Non-pigmented ciliary epithelial cell (primary cell): ENCODE data around the gene SCIN.

ENCODE experiments used
- DNase-seq: peaks from one replicate; pipeline ENCODE4 v3.0.0-alpha.2; 2010; ENCODE audit warnings: low read depth

SCIN gene

DNA sequence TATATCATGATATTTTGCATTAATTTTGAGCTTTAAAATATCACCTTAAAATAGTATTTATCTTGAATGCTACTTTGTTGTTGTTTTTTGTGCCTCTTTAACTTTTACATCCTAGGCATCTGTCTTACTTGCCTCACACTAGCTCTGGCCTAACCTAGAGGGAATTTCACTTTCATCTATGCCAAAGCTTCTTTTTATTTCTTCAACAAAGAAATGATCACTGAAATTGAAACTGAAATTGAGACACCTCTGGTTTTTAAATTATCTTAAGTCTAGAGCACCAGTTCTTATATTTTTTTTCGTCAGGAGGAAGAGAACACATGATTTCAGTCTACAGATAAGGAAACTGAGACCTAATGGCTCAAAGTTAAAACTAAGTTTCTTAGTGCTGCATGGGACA is 3.5 kb upstream of the SCIN start:
- DNase-seq: no peak

DNA sequence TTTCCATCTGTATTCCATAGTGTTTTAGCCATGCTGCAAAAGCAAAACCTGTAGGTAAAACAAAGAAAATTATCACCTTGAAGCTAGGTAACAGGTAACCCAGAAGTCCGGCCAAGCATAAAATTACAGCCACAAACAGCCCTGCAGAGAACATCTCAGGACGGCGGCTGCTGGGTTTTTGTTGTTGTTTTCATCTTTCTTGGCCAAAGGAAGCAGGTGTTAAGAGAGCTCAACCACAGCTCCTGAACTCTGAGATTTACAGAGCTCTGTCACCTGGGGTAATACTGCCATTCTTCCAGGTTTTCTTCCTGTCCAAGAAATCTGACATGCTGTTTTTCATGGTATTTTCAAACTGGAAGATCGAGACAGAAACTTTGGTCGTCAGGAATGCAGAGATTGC is 847 bp upstream of the SCIN start:
- no peak for DNase-seq

DNA sequence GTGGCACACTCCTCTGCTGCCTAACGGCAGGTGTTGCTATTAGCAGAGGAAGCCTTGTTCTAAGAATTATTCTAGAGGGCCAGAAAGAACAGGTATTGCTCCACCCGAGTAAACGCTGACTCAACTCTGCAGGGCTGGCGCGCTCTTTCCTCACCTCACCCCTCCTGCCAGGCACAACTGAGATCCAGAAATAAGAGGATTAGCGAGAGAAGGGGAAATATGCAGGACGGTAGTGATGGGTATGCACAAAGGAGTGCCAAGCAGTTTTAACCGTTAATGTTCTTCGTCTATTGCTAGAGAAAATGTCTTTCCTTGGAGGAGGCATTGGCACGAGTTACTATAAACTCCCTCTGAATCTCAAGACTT is 369 bp upstream of the SCIN start:
- no peak for DNase-seq

DNA sequence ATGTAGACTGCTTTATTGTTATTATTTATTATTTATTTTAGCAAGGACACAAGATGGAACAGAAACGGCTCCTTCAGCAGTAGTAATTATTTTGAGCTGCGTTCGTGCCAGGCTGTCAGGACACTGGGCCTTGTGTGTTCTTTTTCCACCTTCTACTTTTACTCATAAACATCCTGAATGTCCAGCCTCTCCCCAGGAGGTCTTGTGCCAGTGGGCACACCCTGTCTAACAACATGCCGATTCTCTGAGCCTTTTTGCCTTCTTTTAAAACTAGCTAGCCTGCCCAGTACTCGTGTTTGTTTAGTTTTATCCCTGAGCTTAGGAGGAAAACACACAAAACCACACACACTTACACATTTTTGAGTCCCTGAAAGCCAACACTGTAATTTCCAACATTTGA is 1.2 kb downstream of the SCIN start:
- no peak for DNase-seq

DNA sequence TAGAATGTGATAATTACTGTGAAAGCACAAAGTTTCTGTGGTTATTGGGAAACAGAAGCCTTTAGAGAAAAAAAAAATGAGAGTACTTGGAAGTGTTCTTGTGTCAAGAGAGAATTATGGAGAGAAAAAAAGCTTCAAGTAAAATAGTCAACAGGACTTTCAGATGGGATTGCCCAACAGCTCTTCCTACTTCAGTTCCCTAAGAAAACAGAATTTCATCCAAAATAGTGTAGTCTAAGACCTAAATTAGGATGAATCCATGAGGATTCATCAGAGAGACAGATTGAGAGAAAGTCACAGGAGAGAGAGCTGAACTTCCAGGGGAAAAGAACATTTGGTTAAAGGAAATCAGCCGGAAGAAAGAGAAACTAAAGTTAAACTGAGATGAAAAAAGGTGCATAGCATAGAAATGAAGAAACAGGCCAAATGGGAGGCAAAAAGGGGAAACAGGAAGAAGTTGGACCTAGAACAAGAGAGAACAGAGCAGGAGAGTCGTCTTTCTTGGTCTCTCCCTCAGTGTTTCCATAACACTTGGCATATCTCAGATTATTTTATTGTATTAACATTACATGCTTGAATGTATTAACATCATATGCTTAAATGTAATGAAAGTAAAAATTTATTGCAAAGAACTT is 2.5 kb downstream of the SCIN start:
- DNase-seq: no peak

DNA sequence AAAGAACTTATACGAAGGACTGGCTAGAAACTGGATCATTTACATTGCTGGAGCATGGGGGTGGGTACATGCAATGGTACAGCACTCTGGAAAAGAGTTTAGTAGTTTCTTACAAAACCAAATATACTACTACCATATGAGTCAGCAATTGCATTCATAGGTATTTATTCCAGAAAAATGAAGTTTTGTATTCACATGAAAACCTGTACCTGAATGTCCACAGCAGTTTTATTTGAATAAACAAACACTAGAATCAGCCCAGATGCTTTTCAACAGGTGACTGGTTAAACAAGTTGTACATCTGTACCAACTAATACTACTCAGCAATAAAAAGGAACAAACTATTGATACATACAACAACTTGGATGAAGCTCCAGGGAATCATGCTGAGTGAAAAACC is 3.4 kb downstream of the SCIN start:
- no peak for DNase-seq

DNA sequence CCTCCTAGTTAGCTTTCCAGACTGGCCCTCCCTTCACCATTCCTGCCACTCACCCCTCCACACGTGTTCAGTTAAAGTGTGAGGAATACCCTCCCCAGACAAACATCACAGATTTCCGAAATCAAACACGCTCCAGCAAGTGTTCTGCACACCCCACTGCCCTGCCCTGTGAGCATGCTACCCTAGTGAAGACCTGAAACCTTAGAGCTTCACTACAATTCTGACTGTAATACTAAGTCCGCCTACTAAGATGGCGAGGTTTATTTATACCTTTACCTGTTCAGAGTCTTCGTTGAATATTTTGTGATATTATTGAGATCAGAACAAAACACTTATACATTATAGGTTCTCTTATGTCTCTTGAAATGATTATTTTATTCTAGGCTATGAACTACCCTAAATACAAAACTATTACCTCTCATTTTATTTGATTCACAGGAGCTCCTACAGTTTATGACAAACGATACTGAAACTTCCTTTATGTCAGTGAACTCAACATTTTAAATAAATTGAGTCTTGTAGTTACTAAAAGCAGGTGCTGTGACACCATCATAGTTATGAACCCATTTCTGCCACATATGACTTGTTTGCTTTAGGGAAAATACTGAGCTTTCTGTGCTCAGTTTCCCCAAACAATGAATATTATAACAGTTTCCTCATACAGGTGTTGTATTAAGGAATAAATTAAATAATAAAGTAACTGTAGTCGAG is 8.6 kb downstream of the SCIN start:
- no peak for DNase-seq

DNA sequence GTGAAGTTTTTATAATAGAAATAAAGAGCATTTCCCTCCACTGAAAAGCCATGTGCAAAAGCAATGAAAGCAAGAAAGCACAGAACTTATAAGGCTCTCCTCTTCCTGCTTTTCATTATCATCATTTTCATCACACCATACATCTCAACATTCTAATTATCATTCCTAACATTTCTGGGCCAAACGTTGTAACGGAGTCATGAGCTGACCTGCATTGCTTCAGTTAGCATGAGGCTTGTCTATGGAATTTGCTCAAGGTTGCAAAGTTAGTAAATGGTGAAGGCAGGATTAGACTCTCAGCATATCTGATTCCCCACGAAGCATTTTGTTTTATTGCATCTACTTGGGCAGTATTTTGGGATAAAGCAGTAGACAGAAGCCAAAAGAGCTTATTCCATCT is 11.4 kb downstream of the SCIN start:
- DNase-seq: no peak

DNA sequence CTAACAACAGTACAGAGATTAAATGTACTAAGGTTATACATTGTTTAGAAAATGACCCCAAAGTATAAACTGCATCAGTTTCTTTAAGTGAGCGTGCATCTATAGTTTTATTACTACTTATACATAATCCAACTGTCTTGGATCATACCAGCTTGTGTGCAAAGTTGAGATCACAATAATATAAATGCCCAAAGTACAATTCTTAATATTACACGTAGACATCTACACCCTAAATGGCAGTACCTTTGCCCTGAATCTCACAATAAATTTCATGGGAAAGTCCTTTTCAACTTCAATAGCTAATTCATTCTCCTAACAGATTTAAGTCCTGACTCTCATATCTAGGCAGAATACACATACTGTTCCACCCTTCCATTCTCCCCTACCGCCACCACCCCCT is 11.8 kb downstream of the SCIN start:
- no peak for DNase-seq

DNA sequence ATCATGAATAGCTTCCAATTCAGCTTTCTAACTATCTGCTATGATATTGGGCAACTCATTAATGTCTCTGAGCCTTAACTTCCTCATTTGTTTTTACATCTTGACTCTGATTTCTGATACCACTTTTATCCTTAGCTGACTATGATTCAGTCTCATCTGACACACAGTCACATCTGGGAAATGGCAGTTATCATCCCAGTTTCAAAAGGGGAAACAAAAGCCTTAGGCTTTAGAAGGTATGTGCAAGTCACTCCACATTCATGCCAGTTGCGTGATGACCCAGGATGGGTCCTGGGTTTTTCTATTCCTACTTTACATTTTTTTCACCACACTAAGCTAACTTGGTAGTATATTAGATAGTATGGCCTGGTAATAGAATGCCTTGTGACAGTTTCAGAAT is 12.7 kb downstream of the SCIN start:
- no peak for DNase-seq

DNA sequence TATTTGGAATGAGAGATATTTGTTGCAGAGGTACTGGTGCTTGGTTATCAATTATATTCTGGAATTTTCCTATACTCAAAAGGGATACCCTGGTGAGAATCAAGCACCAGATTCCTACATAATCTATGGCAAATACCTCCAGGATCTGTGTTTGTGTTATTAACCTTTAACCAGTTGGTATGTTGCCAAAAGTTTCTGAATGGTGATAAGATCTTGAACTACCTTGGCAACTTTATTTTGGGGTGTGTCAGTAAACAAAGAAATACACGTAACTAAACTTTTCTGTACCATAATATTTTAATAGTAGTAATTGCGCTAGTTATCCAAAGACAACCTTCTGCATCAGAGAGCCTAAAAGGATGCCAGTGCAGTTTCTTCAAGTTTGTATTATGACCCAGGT is 13.4 kb downstream of the SCIN start:
- DNase-seq: no peak

DNA sequence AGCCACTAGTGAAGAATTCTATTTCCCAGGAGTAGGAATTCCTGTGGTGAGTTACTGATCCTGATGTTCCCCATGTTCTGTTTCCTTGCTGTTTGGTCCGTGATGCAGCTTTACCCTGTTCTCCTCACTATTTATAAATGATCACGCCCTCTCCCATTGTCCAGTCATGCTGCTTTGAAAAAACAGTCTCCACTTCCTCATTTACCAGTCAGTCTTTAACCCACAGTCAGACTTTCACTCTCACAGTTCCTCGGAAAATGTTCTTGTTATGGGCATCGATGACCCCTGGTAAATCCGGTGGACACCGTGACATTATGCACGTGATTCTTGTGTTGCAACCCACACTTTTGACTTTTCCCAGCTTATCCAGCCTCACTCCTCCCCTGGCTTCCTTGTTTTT is 14.4 kb downstream of the SCIN start:
- no peak for DNase-seq

DNA sequence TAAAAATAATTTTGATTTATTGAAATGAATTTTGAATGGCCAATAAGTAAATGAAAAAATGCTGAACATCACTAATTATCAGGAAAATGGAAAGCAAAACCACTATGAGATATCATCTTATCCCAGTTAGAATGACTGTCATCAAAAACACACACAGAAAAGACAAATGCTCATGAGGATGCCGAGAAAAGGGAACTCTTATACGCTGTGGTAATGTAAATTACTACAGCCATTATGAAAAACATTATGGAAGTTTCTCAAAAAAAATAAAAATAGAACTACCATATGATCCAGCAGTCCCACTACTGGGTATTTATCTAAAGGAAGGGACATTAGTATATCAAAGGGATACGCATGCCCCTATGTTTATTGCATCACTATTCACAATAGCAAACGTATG is 15.8 kb downstream of the SCIN start:
- no peak for DNase-seq

DNA sequence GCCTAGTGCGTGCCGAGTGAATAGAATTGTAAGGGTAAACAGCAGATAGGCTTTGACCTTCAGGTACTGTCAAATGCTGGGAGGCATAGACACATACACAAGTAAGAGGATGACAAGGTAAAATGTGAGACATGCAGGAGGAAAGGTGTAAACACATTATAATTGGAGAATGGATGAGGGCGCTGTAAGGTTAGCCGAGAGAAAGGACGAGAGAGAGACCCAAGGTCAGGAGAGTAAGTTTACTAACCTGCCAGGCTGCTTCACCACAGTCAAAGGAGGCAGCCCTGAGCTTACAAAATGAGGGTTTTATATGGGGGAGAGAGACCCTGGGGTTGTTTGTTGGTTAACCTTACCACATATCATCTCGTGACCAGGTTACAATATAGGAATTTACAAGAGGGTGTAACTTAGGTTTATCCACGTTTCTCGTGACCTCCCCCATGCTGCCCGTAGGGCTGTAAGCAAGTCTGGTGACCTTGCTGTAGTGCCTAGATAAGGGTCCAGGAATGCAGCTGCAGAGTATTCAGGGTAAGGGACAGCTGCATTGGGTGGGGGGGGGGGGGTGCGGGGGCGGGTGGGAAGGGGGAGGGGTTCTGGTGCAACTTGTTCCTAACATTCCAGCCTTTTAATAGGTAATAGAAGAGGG is 17.9 kb downstream of the SCIN start:
- no peak for DNase-seq

DNA sequence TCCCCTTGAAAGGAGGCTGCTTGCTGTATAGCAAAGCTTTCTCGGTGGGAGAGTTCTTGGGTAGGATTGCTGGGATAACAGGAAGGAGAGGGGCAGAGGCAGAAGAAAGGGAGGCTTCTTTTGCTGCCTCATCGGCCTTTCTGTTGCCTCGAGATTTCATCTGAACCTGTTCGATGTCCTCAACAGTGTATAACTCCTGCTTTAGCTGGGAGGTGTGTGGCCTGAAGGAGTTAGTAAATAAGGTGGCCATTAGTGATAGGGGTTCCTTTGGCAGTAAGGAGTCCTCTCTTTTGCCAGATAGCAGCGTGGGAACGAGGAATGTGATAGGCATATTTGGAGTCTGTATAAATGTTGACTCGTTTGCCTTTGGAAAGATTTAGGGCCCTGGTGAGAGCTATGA is 20.0 kb downstream of the SCIN start:
- DNase-seq: no peak

DNA sequence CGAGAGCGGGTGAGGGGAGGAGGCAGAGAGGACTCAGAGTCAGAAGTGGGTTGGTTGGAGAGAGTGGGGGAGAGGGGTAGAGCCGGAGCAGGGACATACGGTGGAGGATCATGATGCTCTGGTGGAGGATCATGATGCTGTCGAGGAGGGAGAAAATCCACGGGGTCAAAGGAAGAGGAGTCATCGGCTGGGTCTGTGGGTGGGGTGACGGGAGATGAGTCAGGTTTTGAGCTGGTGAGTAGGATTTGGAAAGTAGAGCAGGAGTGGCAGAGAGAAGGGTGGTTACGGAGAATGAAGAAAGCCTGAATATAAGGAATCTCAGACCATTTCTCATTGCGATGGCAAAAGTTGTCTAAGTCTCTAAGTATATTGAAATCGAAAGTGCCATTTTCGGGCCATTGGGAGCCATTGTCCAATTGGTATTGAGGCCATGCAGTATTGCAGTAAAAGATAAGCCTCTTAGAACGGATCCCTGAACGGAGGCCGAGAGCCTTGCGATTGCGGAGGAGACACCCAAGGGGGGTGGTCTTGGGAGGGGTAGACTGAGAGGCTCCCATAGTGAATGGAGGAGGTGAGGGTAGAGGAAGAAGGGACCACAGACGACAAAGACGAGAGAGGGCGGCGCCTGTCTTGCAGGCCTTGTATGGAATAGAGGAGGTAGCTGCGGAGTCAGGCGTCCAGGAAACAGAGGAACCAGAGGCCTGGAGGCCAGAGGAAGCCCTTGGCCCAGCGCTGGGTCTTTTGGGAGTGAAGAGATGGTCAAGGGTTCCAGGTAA is 23.8 kb downstream of the SCIN start:
- no peak for DNase-seq

DNA sequence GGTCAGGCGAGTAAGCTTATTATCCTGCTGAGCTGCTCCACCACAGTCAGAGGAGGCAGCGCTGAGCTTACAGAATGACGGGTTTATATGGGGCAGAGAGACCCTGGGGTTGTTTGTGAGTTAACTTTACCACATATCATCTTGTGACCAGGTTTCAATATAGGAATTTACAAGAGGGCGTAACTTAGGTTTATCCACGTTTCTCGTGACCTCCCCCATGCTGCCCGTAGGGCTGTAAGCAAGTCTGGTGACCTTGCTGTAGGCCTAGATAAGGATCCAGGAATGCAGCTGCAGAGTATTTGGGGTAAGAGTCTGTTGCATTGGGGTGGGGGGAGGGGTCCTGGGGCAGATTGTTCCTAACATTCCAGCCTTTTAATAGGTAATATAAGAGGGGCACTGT is 24.6 kb downstream of the SCIN start:
- DNase-seq: no peak

DNA sequence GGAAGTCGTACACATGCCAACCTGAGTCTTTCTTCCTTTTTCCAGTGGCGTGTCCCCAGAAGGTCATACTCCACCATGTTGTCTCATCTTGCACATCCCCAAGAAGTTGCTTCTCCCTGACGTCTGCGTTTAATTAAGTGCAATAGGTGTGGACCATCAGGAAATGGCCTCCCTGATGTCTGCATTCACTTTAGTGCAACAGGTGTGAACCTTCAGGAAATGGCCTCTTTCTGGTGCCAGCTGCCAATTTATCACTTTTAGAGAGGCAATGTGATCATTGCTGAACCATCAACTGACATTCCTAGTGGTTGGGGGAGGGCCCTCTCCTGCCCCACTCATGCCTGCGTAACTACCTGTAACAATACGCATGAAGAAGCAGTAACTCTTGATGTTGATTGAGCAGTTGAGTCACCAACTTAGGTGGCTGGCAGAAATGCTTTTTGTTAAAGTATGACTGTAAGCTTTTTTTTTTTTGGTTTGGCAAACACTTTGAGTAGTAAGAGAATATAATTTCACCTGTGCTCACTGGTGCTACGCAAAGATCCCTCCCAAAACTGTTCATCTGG is 25.8 kb downstream of the SCIN start:
- no peak for DNase-seq

DNA sequence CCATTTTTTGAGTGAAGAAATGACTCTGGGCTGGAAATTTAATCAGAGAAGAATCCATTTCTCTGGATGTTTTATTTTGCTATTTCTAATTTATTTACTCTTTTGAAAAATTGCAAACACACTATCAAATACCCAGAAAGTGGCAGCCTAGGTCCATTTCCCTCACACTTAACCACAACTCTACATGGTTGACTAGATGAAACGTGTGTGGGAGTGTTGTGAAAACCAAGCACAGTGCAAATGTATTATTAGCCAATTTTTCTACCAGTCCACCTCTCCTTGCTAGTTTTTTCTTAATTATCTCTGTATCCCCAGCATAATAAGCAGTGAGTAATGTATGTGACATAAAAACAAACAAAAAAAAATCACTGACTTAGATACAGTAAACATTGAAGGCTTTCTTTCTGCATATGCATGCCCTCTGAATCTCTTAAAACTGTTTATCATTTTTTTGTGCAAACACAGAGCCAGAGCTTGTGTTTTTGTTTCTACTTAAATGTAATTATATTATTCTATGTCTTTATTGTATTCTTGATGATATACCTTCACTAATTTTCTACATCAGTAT is 30.9 kb downstream of the SCIN start:
- DNase-seq: no peak

DNA sequence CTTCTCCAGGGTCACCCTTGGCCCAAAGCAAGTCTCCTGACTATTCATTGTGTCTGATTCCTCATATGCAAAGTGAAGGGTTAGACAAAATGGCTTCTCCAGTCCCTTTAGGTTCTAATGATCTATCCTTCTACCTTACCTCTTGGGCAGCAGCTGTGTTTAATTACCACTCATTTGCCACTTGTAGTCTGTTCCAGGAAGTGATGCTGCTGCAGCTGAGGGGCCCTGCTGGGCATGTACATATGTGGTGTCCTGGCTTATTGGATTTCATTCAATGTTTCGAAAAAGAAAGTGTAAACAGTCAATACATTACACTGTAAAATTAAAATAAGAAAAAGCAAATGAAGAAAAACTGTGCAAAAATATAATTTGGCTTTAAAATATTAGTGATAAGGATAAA is 36.6 kb downstream of the SCIN start:
- DNase-seq: no peak

DNA sequence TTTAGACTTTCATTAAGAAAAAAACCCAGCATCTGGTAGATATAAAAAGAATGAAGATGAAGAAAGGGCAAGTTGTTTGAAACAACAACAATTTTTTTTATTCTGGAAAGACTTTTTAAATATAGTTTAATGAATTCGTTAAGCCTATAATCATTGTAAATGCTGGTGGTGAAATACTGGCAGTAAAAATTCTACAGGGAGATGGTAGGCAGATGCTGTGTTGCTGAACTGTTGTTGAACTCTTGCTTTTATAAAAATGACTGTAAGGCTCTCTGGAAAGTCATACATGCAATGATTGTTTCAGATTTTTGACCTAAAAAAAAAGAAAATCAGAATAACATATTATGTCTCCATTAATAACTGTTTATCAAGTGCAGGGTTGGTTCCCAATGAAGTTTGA is 39.0 kb downstream of the SCIN start:
- no peak for DNase-seq

DNA sequence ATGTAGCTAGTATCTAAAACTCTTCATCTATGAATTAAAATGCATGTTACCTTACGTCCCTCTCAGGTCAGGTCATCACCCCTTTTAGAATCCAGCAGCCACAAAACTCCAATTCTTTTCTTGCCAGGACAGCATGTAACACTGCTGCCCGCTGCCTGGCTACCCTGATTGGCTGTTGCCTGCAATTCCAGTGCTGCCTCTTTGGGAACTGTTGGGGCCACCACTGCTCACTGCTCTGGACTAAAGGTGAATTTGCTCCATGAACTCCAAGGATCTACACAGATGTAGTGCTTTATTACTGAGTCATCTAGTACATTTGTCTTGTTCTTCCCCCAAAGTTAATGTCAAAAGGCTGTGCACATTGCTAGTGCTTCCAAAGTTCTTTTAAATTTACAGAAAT is 40.4 kb downstream of the SCIN start:
- DNase-seq: no peak
